Measurements from ENCODE around the gene MAGEL2.
"Not testable (repeated sequence)": the region's sequence is repeated elsewhere in the genome, so short reads cannot be mapped to it uniquely, and the experiment has no call there.

The MAGEL2 gene

DNA sequence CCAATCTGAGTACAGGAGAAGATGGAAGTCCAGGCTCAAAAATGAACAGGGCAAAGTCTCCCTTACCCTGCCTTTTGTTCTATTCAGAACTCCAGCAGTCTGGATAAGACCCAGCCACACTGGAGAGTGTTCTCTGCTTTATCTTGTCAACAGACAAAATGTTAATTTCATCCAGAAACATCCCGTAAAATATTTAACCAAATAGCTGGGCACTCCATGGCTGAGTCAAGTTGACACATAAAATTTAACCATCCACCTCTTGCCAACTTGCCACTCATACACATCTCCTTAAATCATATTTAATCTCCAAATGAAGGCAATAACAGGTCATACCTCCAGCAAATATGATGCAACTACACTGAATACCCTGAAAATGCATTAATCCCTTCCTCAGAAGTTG, 48.6 kb downstream of the MAGEL2 start:
- no peaks in the 10 kb centered on the region for H3K27me3 ChIP-seq (ENCODE audit: control insufficient read depth, insufficient read depth, low read length)
- no peak overlapping the region for H3K9ac ChIP-seq (ENCODE audit: low read depth, low read length)
- no peaks in the 10 kb centered on the region for H3K36me3 ChIP-seq (ENCODE audit: insufficient read depth, low read length)
- no peaks in the 10 kb centered on the region for H3K9me3 ChIP-seq (replicated peaks; ENCODE audit: low read length)
- no peak overlapping the region for H3K4me2 ChIP-seq (ENCODE audit: low read length)
- no peaks in the 10 kb centered on the region for H3K4me1 ChIP-seq (ENCODE audit: control insufficient read depth, insufficient read depth, low read length)
- H3K4me3 ChIP-seq (ENCODE audit: low read length), result no peak overlapping the region

DNA sequence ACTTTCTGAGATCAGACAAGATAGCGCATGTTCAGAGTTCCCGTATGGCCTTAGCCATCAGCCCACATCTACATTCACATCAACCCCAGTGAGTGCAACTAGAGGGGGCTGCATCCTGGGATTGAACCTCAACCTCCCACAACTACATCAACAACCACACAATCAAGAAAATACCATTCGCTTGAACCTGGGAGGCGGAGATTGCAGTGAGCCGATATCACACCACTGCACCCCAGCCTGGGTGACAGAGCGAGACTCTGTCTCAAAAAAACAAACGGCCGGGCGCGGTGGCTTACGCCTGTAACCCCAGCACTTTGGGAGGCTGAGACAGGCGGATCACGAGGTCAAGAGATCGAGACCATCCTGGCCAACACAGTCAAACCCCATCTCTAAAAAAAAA, 50.4 kb downstream of the MAGEL2 start:
- H3K36me3 ChIP-seq (ENCODE audit: insufficient read depth, low read length); H3K4me1 ChIP-seq (ENCODE audit: control insufficient read depth, insufficient read depth, low read length); H3K9ac ChIP-seq (ENCODE audit: low read depth, low read length); H3K9me3 ChIP-seq (replicated peaks; ENCODE audit: low read length); H3K4me2 ChIP-seq (ENCODE audit: low read length); H3K4me3 ChIP-seq (ENCODE audit: low read length); H3K27me3 ChIP-seq (ENCODE audit: control insufficient read depth, insufficient read depth, low read length): not testable (repeated sequence)

DNA sequence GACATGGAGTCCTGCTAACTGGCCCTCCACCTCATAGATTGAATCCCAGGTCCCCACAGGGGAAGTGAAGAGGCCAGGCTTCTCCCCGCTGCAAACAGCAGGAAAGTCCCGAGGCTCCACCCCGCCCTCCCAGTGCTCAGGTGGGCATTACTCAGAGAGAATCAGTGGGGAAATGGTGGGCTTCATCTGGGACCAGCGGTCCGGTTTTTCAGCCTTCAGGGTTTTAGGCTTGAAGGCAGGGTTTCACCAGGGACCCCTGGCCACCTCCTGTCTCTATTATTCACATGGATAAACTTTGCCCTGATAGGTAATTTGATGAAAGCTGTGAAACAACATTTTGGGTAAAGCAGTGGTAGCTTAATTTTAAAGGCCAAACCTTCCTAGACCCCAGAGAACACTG, 50.9 kb downstream of the MAGEL2 start:
- no peaks in the 10 kb centered on the region for H3K36me3 ChIP-seq (ENCODE audit: insufficient read depth, low read length)
- H3K9me3 ChIP-seq (replicated peaks; ENCODE audit: low read length), result no peaks in the 10 kb centered on the region
- H3K4me3 ChIP-seq (ENCODE audit: low read length), result no peak overlapping the region
- no peaks in the 10 kb centered on the region for H3K4me1 ChIP-seq (ENCODE audit: control insufficient read depth, insufficient read depth, low read length)
- H3K27me3 ChIP-seq (ENCODE audit: control insufficient read depth, insufficient read depth, low read length), result no peaks in the 10 kb centered on the region
- no peak overlapping the region for H3K4me2 ChIP-seq (ENCODE audit: low read length)
- H3K9ac ChIP-seq (ENCODE audit: low read depth, low read length), result no peak overlapping the region

DNA sequence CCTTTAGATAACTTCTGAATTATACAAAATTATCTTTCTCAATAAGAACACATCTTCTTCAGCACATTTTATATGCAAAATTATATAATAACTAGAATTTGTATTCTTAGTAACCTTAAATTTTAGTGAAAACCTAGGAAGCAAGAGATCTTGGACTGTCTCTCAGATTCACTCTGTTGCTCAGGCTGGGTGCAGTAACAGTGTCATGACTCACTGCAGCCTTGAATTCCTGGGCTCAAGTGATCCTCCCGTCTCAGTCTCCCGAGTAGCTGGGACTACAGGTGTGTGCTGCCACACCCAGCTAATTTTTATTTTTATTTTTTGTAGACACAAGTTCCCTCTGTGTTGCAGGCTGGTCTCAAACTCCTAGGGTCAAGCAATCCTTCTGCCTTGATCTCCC, 52.3 kb downstream of the MAGEL2 start:
- Histone ChIP-seq H3K36me3 (ENCODE audit: insufficient read depth, low read length) (no peaks in the 10 kb centered on the region), H3K4me3 (ENCODE audit: low read length) (no peak overlapping the region), H3K9me3 (replicated peaks; ENCODE audit: low read length) (peaks cover 3% of the 10 kb centered on the region), H3K9ac (ENCODE audit: low read depth, low read length) (no peak overlapping the region), H3K4me1 (ENCODE audit: control insufficient read depth, insufficient read depth, low read length) (no peaks in the 10 kb centered on the region), H3K27me3 (ENCODE audit: control insufficient read depth, insufficient read depth, low read length) (no peaks in the 10 kb centered on the region), H3K4me2 (ENCODE audit: low read length) (no peak overlapping the region)

DNA sequence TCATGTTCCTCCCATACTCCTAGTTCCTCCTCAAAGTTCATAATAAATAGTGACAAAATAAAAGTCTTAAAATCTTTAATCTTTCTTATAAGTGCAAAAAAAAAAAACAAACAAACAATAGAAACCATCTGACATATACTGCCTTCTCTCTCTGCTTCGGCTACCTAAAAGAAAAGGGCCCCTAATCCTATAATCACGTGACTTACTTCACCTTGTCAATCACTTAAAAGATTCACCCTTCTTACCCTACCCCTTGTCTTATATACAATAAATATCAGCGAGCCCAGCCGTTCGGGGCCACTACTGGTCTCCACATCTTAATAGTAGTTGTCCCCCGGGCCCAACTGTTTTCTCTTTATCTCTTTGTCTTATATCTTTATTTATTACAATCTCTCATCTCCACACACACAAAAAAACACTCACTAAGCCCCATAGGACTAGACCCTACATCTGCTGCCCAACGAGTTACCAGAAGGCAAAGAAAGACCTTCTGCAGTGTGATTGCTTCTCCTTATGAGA, 53.4 kb downstream of the MAGEL2 start:
- Histone ChIP-seq H3K4me3 (ENCODE audit: low read length) (no peak overlapping the region), H3K9me3 (replicated peaks; ENCODE audit: low read length) (peaks cover 7% of the 10 kb centered on the region), H3K27me3 (ENCODE audit: control insufficient read depth, insufficient read depth, low read length) (no peaks in the 10 kb centered on the region), H3K4me2 (ENCODE audit: low read length) (no peak overlapping the region), H3K9ac (ENCODE audit: low read depth, low read length) (no peak overlapping the region), H3K36me3 (ENCODE audit: insufficient read depth, low read length) (no peaks in the 10 kb centered on the region), H3K4me1 (ENCODE audit: control insufficient read depth, insufficient read depth, low read length) (no peaks in the 10 kb centered on the region)
